Non-pigmented ciliary epithelial cell (primary cell): Measurements from ENCODE around the gene SAP30.

Experiments used
- DNase-seq: peaks from one replicate; pipeline ENCODE4 v3.0.0-alpha.2; 2010; ENCODE audit warnings: low read depth

SAP30 gene

DNA sequence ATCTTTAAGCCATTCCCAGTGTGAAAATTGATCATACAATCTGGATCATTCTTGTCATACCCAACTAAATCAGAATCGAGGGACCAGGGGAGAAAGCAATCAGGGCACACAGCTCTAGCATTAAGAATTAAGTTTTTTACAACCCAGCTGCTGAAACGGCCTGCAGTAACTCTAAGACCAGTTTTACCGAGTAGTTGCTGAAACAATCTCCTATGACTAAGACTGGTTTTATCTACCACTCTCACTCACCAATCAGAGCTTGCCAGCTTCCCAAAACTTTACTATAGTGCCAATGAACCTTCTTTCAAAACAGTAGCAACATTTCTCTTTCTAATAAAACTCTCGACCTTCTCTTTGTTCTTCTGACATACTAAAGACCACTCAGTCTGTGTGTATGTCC, 2.8 kb upstream of the SAP30 start:
- DNase-seq, result no peak

DNA sequence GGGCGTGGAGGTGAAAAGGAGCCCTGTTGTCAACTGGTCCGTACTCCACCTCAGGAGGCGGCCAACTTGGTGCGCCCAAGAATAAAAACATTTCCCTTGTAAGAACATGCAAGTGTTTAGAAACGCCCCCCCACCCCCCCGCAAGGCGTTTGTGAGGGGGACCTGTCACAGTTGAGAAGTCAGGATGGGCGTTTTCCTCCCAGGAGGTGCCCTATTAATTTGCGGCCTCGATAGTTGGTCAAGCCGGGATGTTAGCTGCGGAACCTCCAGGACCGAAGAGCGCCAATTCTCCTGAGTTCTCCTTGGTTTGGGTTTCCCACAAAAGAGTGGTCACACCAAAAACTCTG, 651 bp upstream of the SAP30 start:
- DNase-seq, result no peak

DNA sequence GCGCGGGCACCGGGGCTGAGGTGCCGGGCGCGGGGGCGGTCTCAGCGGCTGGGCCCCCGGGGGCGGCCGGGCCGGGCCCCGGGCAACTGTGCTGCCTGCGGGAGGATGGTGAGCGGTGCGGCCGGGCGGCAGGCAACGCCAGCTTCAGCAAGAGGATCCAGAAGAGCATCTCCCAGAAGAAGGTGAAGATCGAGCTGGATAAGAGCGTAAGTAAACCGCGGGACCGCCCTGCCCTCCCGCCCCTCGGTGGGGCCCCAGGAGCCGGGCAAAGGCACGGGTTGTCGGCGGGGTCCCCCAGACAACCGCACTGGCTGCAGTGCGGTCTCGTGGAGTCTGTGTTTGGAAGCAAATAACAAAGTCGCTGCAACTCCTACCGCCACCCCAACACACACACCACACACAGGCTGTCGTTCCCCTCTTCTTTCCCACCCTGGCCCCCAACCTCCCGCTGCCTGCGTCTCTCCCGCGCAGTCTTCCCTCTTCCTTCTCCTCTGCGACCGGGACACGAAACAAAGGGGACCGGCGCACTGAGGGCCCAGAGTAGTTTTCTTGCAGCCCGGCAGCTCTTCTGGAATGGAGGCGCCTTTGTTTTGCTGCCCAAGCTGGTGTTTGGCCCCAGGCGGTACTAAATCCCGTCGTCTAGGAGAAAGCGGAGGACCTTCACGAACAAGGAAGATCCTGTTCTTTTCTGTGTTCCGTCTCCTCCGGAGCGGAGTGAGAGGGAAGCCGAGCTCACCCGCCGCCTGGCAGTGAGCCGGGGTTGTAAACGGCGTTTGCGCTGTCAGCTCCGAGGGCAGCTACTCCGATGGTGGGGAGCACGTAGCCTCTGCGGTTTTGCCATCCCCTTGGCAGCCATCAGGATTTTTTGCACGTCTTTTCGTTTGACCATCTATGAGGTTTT, 788 bp downstream of the SAP30 start:
- DNase-seq, result no peak

DNA sequence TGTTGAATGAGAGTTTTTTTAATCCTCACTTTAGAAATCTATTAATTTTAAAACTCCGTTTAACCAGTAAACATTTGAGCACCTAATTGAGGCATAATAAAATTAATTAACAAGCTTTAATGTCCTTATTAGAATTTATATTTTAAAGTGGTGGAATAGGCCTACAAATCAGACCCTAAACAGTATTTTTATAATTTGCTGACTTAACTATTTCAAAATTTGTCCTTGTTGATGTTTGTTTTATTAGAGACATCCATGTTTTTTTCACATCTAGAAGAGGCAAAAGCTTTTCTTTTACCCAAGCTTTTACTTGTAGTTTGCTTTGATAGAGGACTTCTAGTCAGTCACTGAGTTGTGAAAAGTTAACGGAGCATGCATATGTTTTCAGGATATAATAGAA, 3.8 kb downstream of the SAP30 start:
- DNase-seq, result no peak

DNA sequence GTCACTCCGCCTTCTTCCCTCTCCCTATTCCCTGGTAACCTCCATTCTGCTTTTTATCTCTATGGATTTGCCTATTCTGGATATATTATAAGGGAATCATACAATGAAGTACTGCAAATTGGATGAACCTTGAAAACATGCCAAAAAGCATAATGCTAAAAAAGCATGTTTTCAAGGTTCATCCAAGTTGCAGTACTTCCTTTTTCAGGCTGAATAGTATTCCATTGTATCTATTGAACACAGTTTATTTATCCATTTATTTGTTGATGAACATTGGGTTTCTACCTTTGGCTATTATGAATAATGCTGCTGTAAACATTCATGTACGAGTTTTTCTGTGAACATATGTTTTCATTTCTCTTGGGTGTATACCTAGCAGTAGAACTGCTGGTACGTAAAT, 9.2 kb downstream of the SAP30 start:
- DNase-seq, result no peak

DNA sequence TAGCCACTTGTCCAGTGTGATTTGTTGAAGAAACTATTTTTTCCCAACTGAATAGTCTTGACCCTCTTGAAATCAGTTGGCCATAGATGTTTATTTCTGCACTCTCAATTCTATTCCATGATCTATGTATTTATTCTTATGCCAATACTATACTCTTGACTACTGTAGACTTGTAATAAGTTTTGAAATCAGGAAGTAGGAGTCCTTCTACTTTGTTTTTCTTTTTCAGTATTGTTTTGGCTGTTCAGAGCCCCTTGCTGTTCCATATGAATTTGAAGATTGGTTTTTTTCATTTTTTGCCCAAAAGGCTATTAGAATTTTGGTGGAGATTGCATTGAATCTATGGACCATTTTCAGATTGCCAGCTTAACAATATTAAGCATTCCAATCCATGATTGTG, 10.2 kb downstream of the SAP30 start:
- no peak for DNase-seq

DNA sequence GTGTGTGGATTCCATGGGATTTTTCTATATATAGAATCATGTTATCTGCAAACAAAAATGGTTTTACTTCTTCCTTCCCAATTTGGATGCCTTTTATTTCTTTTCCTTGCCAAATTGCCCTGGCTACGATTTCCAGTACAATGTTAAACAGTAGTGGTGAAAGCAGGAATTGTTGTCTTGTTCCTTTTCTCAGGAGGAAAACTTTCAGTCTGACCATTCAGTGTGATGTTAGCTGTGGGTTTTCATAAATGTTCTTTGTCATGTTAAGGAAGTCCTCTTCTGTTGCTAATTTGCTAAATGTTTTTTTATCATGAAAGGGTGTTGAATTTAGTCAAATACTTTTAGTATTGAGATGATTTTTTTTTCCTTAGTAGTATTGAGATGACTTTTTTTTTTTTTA, 10.9 kb downstream of the SAP30 start:
- DNase-seq, result no peak

DNA sequence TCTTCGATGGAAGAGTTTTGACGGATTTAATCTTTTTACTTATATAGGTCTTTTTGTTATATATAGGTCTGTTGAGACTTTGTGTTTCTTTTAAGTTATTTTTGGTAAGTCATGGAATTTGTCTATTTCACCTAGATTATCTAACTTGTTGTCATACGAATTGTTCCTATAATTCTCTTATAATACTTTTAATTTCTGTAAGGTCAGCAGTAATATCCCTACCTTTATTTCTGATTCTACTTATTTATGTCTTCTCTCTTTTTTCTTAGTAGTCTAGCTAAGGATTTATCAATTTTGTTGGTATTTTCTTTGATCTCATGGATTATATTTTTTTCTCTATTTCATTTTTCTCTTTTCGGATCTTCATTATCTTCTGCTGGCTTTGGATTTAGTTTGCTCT, 11.6 kb downstream of the SAP30 start:
- no peak for DNase-seq

DNA sequence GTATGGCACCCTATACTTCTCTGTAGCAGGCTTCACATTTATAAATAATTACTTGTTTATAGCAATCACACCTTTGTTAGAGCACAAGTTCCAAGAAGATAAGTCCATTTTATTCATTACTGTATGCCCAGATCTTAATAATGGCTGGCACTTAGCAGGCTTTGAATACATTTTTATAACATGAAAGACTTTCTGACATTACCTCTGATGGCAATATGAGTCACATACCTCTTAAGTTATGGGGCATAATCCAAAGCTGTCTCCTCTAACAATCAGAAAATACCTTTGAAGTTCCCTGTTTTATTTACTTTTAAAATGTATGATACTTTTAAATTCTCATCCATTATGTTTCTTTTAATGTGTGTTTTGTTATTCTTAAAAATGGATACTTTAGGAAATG, 16.0 kb downstream of the SAP30 start:
- no peak for DNase-seq

DNA sequence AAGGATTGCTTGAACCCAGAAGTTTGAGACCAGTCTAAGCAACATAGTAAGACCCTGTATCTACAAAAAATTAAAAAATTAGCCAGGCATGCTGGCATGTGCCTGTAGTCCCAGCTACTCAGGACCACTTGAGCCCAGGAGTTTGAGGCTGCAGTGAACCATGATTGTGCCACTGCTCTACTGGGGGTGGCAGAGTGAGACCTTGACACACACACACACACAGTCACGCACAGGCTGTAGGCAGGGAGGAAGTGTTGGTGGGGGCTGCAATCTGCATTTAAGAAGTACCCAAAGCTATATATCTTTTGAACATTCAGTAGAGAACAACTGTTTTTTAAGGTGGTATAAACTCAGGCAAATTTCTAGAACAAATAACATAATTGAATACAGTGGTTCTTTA, 20.9 kb downstream of the SAP30 start:
- no peak for DNase-seq

DNA sequence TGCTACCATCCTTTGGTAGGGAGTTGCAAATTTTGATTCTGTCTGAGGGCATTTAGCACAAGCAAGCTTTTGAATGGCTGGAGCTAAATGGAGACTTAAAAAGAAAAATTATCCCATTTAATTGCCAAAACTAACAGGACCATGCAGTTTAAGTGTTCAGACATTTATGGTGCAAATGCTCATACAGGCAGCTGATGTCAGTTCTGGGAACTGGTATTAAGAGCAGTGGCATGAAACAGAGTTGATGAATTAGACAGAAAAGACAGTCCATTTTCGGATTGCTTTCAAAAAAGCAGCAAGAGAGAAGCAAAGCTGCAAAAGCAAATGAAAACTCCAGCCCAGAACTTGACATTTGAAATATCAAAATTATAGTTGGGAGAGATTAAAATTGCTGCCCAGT, 26.9 kb downstream of the SAP30 start:
- no peak for DNase-seq

DNA sequence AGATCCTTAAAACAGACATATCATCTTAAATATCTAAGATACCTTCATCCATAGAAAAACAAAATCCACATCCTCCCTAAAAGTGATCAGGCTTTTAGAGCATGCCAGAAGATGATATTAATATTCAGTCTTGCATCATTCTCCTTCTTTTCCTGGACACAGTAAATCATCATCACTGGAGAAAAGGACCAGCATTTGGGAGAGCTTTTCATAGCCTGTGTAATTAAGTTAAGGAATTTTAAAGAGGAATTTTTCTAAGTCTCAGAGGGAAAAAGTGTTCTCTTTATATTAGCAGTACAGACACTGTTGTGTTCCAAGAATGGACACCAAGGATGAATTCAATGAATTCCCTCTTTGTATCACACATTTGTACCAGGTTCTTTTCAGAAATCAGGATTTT, 27.5 kb downstream of the SAP30 start:
- DNase-seq, result no peak

DNA sequence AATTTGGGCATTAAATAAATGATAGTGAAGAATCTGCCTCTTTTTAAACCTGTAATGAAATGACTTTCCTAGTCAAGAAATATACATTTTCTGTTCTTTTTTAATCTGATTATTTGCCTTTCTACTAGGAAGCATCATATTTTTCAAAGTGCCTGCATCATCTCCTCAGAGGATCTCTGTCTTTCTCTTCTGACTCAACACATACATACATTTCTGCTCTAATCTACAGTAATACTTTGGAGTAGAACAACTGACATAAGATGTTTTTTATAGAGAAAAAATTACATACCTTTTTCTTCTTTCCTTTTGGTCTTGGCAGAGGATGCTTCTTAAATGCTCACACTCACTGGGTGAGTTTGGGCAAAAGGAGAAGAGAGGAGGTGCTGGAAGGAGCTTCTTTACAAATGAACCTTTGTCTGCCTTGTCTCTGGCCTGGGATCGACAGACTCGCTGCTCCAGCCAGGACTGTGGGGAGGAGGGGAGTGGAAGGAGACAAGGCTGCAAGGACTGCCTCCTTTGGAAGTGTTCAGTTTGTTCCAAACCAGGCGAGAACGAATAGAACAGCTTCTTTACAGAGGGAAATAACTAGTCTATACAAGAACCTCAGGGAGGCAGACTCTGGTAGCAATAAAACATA, 28.1 kb downstream of the SAP30 start, which contains the start of gene SCRG1:
Gene SCRG1, minus strand, starts transcription at position 338 of the 637 bp plus-strand sequence. CDS start 7,702 bp downstream, outside the sequence.
- no peak for DNase-seq

DNA sequence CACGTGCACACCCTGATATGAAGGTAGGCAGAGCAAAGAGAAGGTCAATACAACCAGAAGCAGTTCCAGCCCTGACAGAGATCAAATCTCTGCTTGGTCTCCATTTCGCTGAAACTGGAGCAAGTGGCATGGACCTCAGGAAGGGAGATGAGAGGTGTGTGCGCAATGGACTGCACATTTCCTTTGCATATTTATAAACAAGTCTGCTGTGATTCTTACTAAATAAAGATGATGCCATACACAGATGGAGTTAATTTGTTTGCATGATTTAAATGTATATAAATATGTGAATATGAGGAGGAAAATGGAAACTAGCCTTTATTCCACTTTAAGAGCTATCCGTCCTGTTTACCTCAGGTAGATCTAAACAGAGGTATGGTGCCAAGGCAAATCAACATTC, 30.3 kb downstream of the SAP30 start:
- no peak for DNase-seq

DNA sequence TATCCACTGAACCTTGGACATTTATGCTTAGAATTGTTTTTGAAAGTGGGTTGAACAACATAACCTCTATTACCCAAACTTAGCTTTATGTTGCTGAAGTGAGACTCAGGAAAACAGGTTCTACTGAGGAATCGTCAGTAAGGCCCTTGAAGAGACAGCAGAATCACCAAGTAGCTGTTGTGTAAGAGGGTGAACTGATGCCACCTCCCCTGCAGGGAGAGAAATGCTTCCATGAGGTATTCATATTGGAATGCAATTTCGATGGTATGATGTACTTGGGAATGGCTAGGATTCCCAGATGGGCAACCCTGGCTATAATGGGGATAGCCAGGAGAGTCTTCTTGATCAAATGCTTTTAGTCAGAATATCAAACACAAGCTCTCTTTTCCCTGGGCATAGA, 32.3 kb downstream of the SAP30 start:
- DNase-seq, result no peak

DNA sequence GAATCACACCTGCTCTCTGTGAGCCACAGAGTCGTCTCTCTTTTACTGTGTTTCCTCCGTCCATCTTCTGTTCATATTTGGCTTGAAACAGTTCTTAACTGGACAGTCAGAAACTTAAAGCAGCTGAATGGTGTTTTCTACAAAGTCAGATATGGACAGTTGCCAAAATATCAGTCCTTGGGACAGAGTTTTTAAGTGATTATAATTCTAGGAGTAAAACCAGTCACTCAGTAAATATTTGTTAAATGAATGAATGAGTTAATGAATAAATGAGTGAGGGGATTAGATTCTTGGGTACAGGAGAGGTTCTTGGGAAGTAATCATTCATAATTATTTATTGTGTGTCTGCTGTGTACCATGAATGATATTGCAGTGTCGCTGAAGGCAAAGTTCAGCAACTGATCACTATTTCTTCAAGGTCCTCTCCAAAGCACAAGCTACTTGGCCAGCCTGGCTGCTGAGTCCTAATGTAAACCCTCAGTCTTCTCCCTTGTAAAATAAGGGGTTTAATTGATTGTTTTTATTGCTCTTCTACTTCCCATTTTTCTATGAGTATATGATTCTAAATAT, 33.6 kb downstream of the SAP30 start:
- DNase-seq, result no peak

DNA sequence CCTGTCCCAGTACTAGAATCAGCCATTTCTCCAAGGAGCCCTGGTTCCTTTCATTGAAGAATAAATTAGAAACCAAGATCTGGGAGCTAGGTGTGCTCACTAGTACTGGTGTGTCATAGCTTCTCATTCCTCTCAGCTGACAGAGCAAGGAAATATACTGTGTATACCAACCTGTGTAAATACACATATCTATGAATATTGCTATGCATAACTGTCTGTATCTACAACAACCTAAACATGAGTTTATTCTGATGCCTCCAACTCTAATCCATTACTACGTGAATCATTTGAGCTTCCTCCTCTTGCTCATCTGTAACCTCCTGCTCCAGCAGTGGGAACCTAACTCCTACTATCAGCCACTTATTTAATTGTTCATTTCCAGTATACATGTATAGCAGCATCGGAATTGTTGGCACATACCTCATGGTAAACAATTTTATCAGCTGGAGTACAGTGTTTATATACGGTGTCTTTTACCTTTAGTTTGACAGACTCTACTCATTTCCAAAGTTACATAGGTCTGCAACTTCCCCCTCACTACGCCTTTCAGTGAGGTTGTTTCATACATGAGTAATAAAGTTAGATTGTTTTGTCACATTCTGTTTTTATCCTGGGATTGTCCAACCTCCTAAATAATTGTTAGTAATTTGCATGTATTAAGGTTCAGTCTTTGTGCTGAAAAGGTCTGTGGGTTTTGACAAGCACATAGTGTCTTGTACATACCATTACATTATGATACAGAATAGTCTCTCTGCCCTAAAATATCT, 35.3 kb downstream of the SAP30 start:
- DNase-seq, result no peak

DNA sequence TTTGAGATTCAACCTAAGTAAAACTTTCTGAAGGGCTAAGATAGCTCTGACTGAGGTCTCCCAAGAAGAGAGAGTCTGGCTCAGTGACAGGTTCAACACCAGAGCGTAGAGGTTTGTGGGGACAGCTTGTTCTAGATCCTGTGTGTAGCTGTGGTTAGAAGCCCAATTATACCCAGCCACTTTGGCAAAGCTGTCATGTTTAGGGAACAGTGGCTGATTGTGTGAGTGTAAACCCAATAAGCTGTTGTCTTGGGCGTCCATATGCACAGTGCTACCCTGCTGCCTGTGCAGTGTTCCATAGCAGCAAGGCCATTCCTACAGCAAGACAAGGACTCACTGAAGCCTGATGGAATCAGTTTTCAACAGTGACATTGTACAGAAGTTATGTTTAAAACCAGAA, 39.3 kb downstream of the SAP30 start:
- DNase-seq, result no peak

DNA sequence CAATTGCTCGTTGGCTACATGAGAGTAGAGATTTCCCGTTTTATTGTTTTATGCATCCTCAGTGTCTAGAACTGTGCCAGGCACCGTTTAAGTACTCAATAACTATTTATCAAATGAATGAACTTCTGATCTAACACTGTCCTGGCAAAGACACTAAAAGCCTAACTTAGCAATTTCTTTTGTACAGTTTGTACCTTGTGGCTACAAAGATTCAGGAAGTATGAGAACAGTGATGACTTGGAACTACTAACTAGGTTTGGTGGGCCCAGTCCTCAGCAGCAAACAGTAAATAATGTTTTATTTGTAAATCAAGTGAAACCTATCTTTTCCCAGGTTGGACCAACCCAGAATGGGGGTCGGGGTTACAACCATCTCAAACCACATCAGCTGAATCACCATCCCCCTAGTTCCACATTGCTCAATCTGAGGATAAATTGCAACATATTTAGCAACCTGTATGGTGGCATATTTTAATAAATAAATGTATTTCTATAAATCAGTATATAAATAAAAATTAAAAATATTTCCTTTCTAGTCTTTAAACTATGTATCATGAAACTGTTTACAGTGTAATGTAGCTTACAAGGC, 40.4 kb downstream of the SAP30 start:
- DNase-seq, result no peak

DNA sequence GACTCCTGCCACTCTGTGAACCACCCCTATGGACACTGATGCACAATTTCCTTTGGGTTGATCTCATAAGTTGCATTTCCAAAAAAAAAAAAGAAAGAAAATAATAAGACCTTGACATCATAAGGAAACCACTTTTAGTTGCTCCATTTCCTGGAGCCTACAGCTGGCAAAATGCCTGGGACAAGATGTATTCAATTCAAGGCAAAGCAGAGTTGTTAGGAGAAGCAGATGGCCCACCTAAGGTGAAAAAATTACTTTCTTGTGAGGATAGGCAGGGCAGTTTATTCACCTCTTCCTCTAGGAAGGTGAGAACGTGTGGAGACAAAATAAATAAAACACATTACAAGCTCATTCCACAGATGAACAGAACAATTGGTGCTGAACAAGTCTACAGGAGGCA, 42.3 kb downstream of the SAP30 start:
- DNase-seq, result no peak

DNA sequence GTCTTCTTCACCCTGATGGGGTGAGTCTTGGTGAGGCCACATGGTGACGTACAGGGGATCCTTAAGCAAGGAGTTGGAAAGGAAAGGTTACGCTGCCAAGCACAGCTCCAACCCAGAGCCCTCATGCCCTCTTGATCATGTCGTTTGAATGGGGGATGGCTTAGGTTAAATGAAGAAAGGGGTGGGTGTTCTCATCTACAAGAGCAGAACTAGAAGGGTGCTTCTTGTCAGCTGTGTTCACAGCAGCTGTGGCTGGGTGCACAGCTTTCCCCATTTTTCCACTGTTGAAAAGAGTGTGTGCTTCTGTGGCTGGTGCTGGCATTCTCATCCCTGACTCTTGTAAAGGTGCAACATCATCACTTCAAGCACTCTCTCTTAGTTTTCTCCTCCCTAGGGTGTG, 43.7 kb downstream of the SAP30 start:
- DNase-seq, result no peak

DNA sequence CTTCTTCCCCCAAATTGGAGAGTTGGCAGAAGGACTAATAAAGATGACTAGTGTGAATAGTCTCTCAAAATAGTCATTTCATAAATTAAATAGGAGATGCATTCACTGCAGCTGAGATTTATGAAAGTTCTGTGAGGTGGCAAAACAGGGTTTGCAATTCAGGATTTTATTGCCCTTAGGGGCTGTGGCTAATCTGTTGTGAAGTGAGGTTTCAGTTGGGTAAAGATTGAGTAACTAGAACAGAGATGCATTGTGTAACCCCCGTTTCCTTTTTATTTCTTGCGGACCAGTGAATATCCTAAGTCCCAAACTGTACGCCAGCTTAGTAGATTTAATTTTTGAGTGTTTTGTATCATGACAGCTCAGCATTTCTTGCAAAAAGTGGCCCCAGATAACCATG, 44.3 kb downstream of the SAP30 start:
- no peak for DNase-seq
